GM18526 (cell line): ENCODE data around the gene TEPSIN.

Experiments used
- POLR2A ChIP-seq: IDR thresholded peaks from 3 replicates; pipeline ENCODE4 v1.6.1; 2011; ENCODE audit not compliant: insufficient read length; ENCODE audit errors: extremely low read depth

TEPSIN gene

GRCh38 chr17:81207610-81208581 lies 31.0 kb downstream of the TEPSIN start:
- TF ChIP-seq POLR2A = no peak

DNA sequence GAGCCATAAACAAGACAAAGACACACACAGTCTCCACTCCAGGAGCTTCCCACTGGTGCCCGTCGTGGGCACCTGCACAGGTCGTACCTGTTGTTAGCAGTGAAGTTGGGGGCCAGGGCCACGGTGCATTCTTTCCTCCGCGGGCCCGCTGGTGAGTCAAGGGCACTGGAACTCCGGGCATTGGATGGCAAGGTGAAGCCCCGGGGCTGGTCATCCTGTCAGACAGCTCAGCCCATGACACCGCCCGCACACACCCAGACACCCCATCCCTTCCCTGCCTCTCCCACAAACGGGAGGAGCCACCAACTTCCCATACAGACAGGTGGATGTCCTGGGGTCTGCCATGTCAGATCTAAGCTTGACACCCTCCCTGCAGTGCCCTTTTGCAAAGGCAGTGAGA lies 32.2 kb downstream of the TEPSIN start:
- no peak for TF ChIP-seq POLR2A

DNA sequence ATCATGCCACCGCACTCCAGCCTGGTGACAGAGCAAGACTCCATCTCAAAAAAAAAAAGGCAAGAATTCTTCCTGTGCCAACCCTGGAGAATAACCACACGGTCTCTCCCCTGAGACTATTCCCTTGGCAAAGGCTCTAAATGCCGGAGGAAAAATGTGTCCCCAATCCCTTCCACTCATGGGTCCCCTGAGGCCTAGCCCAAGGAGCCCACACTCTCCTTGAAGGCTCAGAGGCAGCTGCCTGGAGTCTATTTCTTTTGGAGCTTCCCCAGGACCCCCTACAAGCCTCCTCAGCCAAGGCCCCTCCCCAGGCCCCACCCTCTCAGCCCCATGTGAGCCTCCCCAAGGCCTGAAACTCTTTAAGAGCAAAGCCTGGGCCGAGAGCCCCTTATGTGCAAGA lies 32.7 kb downstream of the TEPSIN start:
- TF ChIP-seq POLR2A = no peak

GRCh38 chr17:81204578-81204977 lies 34.3 kb downstream of the TEPSIN start:
- no peak for TF ChIP-seq POLR2A

- no peak for TF ChIP-seq POLR2A
Observed at GRCh38 chr17:81203136-81203535, 35.7 kb downstream of the TEPSIN start.

GRCh38 chr17:81202318-81202717 lies 36.5 kb downstream of the TEPSIN start:
- no peak for TF ChIP-seq POLR2A

- no peak for TF ChIP-seq POLR2A
Observed at GRCh38 chr17:81200695-81201580, 37.9 kb downstream of the TEPSIN start.

DNA sequence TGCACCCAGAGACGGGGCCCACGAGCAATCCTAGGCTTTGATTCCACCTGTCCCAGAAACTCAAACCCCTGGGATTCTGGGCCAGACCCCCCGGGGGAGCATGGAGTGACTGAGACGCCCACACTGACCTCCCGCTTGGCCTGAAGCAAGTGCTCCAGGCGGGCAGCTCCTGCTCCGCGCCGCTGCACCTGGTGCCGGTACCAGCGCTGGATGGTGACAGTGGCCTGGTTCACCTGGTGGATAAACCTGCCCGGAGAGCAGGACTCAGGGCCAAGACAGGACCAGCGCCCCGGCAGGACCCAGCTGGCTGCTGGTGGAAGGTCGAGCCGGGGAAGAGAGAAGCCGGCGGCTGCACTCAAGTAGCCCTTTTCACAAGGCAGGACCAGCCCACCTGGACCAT lies 38.7 kb downstream of the TEPSIN start:
- TF ChIP-seq POLR2A = no peak

DNA sequence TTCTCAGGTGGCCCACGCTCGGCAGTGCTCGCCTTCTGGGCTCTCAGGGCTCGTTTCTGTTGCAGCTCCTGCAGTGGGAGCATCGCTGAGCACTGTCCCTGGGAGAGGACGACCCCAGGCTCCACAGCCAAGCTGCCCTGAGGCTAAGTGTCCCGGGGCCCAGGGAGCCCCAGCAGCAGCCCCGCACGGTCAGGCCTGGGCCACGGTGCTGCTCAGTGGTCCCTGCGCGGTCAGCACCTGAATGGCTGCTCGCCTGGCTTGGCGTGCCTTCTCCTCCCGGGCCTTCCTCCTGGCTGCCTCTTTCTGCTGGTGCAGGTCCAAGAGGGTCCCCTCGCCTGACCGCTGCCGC lies 39.4 kb downstream of the TEPSIN start:
- TF ChIP-seq POLR2A = no peak

GRCh38 chr17:81198826-81199481 lies 39.9 kb downstream of the TEPSIN start:
- no peak for TF ChIP-seq POLR2A

DNA sequence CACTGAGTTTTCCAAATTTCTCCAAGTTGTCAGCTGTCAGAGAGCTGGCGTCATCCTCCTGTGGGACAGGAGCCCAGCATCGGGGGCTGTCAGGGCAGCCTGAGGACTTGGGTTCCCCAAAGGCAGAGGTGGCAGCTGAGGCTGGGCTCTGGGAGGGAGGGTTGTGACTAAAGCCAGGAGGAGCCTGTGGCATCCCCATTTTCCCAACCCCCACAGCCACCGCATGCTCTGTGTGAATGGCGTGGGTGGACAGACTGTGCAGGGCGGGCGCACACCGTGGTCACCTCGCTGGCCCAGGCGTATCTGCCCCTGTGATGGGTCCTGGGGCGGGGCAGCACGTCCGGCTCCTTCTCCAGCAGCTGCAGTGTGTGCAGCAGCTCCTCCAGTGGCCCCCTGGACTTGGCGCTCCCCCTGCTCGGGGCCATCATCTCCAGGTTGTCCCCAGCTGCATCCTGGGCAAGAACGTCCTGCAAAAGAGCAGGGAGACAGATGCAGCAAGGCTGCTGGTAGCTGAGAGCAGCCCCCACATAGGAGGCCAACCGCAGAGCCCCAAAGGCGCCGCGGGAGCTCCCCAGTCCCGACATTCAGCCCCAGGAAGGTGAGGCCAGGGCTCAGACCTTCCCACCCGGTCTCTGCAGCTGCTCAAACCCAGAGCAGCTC lies 40.9 kb downstream of the TEPSIN start:
- TF ChIP-seq POLR2A = no peak

GRCh38 chr17:81197409-81197795 lies 41.5 kb downstream of the TEPSIN start:
- TF ChIP-seq POLR2A = no peak

DNA sequence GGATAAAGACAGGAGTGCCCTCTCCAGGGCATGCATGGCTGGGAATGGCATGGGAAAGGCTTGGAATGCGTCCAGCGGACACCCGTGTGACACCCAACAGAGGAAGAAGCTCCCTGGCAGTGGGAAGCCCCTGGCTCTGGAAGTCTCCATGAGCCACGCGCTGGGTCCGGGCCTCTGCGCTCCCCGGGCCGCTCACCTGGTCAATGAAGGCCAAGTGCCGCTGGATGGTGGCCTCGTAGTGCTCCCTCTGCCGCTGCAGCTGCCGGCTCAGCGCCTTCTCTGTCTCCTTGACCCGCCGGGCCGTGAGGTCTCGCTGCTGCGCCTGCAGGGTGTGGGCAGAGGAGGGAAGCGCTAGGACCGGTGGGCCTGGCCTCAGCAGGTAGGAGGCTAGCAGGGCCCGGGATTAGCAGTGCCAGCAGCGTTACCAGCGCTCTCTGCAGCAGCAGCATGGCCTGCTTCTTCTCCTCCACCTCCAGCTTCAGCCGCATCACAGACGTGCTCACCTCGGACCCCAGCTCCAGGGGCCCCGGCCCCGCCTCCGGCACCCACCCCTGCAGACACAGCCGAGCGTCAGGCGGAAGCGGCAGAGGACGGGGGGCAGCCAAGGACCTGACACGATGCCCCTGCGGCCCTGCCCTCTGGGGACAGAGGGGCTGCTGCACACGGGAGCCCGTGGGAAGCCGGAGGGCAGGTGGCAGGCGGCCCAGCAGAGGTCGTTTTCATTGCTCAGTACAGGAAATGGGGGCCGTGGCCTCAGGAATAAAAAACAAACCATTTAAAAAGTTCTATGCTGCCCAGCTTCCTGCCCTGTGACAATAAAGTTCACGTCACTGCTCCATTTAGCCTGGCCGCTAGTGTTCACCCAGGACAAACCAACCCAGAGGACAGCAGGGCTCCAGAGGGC lies 42.1 kb downstream of the TEPSIN start:
- TF ChIP-seq POLR2A = no peak

DNA sequence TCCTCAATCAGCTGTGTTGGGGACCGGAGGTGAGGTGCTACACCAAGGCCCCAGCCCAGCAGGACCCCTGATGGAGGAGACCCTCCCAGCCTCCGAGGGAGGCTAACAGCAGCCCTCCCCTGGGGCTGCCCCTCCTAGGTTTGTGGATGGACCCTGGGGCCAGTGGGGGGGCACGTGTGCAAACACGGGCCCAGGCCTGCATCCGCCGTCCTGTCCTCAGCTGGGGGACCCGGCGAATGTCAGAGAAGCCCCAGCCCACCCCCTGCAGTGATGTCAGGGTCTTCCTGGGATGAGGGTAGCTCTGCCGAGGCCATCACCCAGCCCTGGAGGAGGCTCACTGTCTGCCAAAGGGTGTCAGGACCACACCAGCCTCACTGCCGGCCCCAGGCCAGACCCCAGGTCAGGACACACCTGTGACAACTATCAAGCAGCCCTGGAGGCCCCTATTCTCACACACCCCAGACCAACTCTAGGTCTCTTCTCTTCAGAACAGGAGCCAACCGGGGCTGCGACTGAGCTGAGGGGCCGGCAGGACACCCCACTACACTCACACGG lies 42.8 kb downstream of the TEPSIN start:
- no peak for TF ChIP-seq POLR2A
